ENCODE measurements around the gene ZNF674. TPM values are rescaled to one million over a fixed set of nuclear protein-coding genes. Genes with fewer than 3 reads are reported as not detected.

ZNF674 gene
- total RNA-seq, 1 experiment from 2014 or later: 5.8 TPM

DNA sequence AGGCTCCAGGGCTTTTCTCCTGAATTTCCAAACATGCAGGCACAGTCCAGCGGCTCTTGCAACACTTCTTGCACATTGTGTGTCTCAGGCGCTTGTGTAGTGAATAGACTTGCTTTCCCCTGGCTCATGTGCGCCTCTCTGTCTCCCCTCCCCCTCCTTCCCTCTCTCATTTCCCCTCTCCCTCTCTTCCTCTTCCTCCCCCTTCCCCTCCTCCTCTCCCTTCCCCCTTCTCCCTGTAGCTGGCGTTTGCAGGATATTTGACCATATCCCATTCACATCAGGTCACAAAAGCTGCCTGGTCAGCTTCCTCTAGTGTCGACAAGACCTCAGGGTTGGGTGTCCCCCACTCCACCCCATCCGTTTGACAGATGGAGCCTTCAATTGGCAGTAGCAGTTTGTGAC is 30.8 kb upstream of the ZNF674 start:
- ChIA-PET CTCF (no interaction called here), POLR2A (ENCODE audit: low non-redundant PET) (interaction anchor here (0.5 kb wide), 1 partner anchor 8 kb away, joined by 8 read pairs; no protein-coding TSS in a partner anchor)
- TF ChIP-seq, protein P1, sequence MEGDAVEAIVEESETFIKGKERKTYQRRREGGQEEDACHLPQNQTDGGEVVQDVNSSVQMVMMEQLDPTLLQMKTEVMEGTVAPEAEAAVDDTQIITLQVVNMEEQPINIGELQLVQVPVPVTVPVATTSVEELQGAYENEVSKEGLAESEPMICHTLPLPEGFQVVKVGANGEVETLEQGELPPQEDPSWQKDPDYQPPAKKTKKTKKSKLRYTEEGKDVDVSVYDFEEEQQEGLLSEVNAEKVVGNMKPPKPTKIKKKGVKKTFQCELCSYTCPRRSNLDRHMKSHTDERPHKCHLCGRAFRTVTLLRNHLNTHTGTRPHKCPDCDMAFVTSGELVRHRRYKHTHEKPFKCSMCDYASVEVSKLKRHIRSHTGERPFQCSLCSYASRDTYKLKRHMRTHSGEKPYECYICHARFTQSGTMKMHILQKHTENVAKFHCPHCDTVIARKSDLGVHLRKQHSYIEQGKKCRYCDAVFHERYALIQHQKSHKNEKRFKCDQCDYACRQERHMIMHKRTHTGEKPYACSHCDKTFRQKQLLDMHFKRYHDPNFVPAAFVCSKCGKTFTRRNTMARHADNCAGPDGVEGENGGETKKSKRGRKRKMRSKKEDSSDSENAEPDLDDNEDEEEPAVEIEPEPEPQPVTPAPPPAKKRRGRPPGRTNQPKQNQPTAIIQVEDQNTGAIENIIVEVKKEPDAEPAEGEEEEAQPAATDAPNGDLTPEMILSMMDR (conservative IDR thresholded peaks at IDR 0.05; ENCODE audit: low read depth, low read length): no peak
- TF ChIP-seq EZH2 (IDR thresholded peaks at IDR 0.05; ENCODE audit: borderline replicate concordance, low read depth, low read length, poor library complexity, severe bottlenecking): no peak
- Histone ChIP-seq H3K27ac (ENCODE audit: low read depth, low read length, poor library complexity, severe bottlenecking) (no peak overlapping the region), H3K9me3 (ENCODE audit: low read depth, low read length, poor library complexity, severe bottlenecking) (no peaks in the 10 kb centered on the region), H3K27me3 (replicated peaks; ENCODE audit: insufficient read depth, low read depth, low read length, poor library complexity) (no peaks in the 10 kb centered on the region), H3K36me3 (ENCODE audit: insufficient read depth, low read length, poor library complexity, severe bottlenecking) (no peaks in the 10 kb centered on the region), H3K4me1 (ENCODE audit: insufficient read depth, low read length, poor library complexity, severe bottlenecking) (peaks cover 30% of the 10 kb centered on the region), H3K4me3 (ENCODE audit: low read depth, low read length, poor library complexity, severe bottlenecking) (peak overlapping the region; percentile 58)
- intact Hi-C loops (cut with micrococcal nuclease; ENCODE audit: unreplicated experiment): no loop called here
- DNase-seq (ENCODE audit: low spot score): peak; percentile 41
- no TSS peak for BruUV-seq (replicated peaks)

- Histone ChIP-seq H3K27ac (ENCODE audit: low read depth, low read length, poor library complexity, severe bottlenecking) (no peak overlapping the region), H3K4me3 (ENCODE audit: low read depth, low read length, poor library complexity, severe bottlenecking) (peak overlapping the region; percentile 58), H3K4me1 (ENCODE audit: insufficient read depth, low read length, poor library complexity, severe bottlenecking) (peaks cover 30% of the 10 kb centered on the region), H3K36me3 (ENCODE audit: insufficient read depth, low read length, poor library complexity, severe bottlenecking) (no peaks in the 10 kb centered on the region), H3K9me3 (ENCODE audit: low read depth, low read length, poor library complexity, severe bottlenecking) (no peaks in the 10 kb centered on the region), H3K27me3 (replicated peaks; ENCODE audit: insufficient read depth, low read depth, low read length, poor library complexity) (no peaks in the 10 kb centered on the region)
- intact Hi-C loops (cut with micrococcal nuclease; ENCODE audit: unreplicated experiment): no loop called here
- CTCF ChIA-PET: no interaction called here
- POLR2A ChIA-PET (ENCODE audit: low non-redundant PET): interaction anchor here (0.5 kb wide), 1 partner anchor 8 kb away, joined by 8 read pairs; no protein-coding TSS in a partner anchor
- TF ChIP-seq EZH2 (IDR thresholded peaks at IDR 0.05; ENCODE audit: borderline replicate concordance, low read depth, low read length, poor library complexity, severe bottlenecking): no peak
- TF ChIP-seq, protein P1 (conservative IDR thresholded peaks at IDR 0.05; ENCODE audit: low read depth, low read length): no peak
- BruUV-seq (replicated peaks): no TSS peak
- DNase-seq (ENCODE audit: low spot score): no peak
Observed at GRCh38 chrX:46575586-46575985, 30.4 kb upstream of the ZNF674 start.

- no TSS peak for BruUV-seq (replicated peaks)
- DNase-seq (ENCODE audit: low spot score): peak; percentile 19
- TF ChIP-seq, protein P1 (conservative IDR thresholded peaks at IDR 0.05; ENCODE audit: low read depth, low read length): no peak
- TF ChIP-seq EZH2 (IDR thresholded peaks at IDR 0.05; ENCODE audit: borderline replicate concordance, low read depth, low read length, poor library complexity, severe bottlenecking): no peak
- Histone ChIP-seq H3K4me1 (ENCODE audit: insufficient read depth, low read length, poor library complexity, severe bottlenecking) (peaks cover 30% of the 10 kb centered on the region), H3K27me3 (replicated peaks; ENCODE audit: insufficient read depth, low read depth, low read length, poor library complexity) (no peaks in the 10 kb centered on the region), H3K36me3 (ENCODE audit: insufficient read depth, low read length, poor library complexity, severe bottlenecking) (no peaks in the 10 kb centered on the region), H3K4me3 (ENCODE audit: low read depth, low read length, poor library complexity, severe bottlenecking) (peak overlapping the region; percentile 58), H3K27ac (ENCODE audit: low read depth, low read length, poor library complexity, severe bottlenecking) (no peak overlapping the region), H3K9me3 (ENCODE audit: low read depth, low read length, poor library complexity, severe bottlenecking) (no peaks in the 10 kb centered on the region)
- CTCF ChIA-PET: no interaction called here
- POLR2A ChIA-PET (ENCODE audit: low non-redundant PET): no interaction called here
- intact Hi-C loops (cut with micrococcal nuclease; ENCODE audit: unreplicated experiment): no loop called here
Observed at GRCh38 chrX:46574774-46575381, 29.7 kb upstream of the ZNF674 start.
